Vagina (tissue), 2 donors: ENCODE measurements around the gene CDH13. TPM values are rescaled to one million over a fixed set of nuclear protein-coding genes. Genes with fewer than 3 reads are reported as not detected.

ENCODE experiments used
- DNase-seq, 2 donors: peaks; one replicate each; pipeline ENCODE4 v3.0.0-alpha.2; 2017; ENCODE audit errors: extremely low spot score in 2 of 2
- H3K27ac ChIP-seq: fragments of 200-600 bp; sonication (generic); one replicate; pipeline ENCODE4 v1.5.1; 2019
- H3K27me3 ChIP-seq: fragments of 200-600 bp; sonication (generic); one replicate; pipeline ENCODE4 v1.5.1; 2019
- H3K36me3 ChIP-seq, 2 donors: fragments of 200-600 bp; sonication (generic); one replicate each; pipeline ENCODE4 v1.5.1; 2017 to 2019
- H3K4me1 ChIP-seq: fragments of 200-600 bp; sonication (generic); one replicate; pipeline ENCODE4 v1.5.1; 2019
- H3K4me3 ChIP-seq, 2 donors: fragments of 200-600 bp; sonication (generic); 1 replicate in 1 of 2; 2 replicates in 1 of 2; pipeline ENCODE4 v1.5.1; 2016 to 2019
- H3K9me3 ChIP-seq: fragments of 200-600 bp; sonication (generic); one replicate; pipeline ENCODE4 v1.5.1; 2019
- POLR2A ChIP-seq, 2 donors: fragments of 450-650 bp; IDR thresholded peaks; one replicate each; pipeline ENCODE4 v1.6.1; 2017; ENCODE audit warnings: antibody characterized with exemption in 2 of 2, mild to moderate bottlenecking in 2 of 2, moderate library complexity in 2 of 2
- POLR2AphosphoS5 ChIP-seq, 2 donors: sonication (generic); formaldehyde crosslinking; IDR thresholded peaks; one replicate each; pipeline ENCODE4 v1.9.0; 2017; ENCODE audit warnings: antibody characterized with exemption in 2 of 2, mild to moderate bottlenecking in 2 of 2, low read depth in 1 of 2; ENCODE audit not compliant: insufficient read depth in 1 of 2
- intact Hi-C: fragments of 100-400 bp; cut with DNase I; formaldehyde crosslinking; loops from one replicate; pipeline ENCODE4 v1.15.1; 2023
- total RNA-seq: library from RNA; depleted of rRNA; stranded (reverse); fragments of >200 nt; gene quantifications from one replicate; pipeline ENCODE4 v1.2.3, GENCODE V29; 2016
- TF ChIP-seq, protein P1 (sequence below), 3 experiments: fragments of 450-650 bp in 2 of 3; fragments of 200-600 bp in 1 of 3; sonication (generic) in 1 of 3; IDR thresholded peaks; one replicate each; pipeline ENCODE4 v1.5.1; 2017 to 2019; ENCODE audit warnings: antibody characterized with exemption in 3 of 3, mild to moderate bottlenecking in 2 of 3, moderate library complexity in 2 of 3

CDH13 gene
- total RNA-seq, 1 donor from 2014 or later: 123 TPM

GRCh38 chr16:82585675-82586074 is 41.1 kb upstream of the CDH13 start:
- Histone ChIP-seq H3K27me3 (no peaks in the 10 kb centered on the region), H3K27ac (no peak overlapping the region), H3K9me3 (no peaks in the 10 kb centered on the region), H3K4me1 (no peaks in the 10 kb centered on the region), H3K4me3 (no peak overlapping the region), H3K36me3 (no peaks in the 10 kb centered on the region)
- TF ChIP-seq, protein P1, sequence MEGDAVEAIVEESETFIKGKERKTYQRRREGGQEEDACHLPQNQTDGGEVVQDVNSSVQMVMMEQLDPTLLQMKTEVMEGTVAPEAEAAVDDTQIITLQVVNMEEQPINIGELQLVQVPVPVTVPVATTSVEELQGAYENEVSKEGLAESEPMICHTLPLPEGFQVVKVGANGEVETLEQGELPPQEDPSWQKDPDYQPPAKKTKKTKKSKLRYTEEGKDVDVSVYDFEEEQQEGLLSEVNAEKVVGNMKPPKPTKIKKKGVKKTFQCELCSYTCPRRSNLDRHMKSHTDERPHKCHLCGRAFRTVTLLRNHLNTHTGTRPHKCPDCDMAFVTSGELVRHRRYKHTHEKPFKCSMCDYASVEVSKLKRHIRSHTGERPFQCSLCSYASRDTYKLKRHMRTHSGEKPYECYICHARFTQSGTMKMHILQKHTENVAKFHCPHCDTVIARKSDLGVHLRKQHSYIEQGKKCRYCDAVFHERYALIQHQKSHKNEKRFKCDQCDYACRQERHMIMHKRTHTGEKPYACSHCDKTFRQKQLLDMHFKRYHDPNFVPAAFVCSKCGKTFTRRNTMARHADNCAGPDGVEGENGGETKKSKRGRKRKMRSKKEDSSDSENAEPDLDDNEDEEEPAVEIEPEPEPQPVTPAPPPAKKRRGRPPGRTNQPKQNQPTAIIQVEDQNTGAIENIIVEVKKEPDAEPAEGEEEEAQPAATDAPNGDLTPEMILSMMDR (IDR thresholded peaks at IDR 0.05): no peak
- no peak for TF ChIP-seq POLR2AphosphoS5 (IDR thresholded peaks at IDR 0.05; ENCODE audit: insufficient read depth in 1 of 2, low read depth in 1 of 2)
- TF ChIP-seq POLR2A (IDR thresholded peaks at IDR 0.05): no peak
- no peak for DNase-seq
- intact Hi-C loops: no loop called here

- intact Hi-C loops: no loop called here
- no peak for TF ChIP-seq POLR2A (IDR thresholded peaks at IDR 0.05)
- Histone ChIP-seq H3K4me1 (no peaks in the 10 kb centered on the region), H3K9me3 (no peaks in the 10 kb centered on the region), H3K4me3 (no peak overlapping the region), H3K27me3 (no peaks in the 10 kb centered on the region), H3K27ac (no peak overlapping the region), H3K36me3 (no peaks in the 10 kb centered on the region)
- no peak for DNase-seq
Measured at GRCh38 chr16:82586130-82586529, 40.6 kb upstream of the CDH13 start.

DNA sequence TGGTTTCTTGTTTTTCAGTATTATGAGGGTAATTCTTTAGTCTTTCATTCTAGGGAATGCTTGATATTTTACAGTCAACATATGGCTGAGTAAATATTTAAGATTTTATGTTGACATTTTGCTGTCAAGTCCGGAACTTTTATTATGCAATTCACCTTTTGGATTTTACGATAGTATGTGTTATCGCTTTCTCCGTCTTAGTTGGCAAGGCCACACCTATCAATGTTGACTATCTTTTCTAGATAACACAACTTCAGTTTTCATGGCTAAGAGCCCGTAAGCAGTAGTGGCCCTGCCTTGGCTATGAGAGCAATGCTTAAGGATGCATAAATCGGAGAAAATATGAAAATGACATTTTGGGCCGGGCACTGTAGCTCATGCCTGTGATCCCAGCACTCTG is 39.5 kb upstream of the CDH13 start:
- Histone ChIP-seq H3K4me3 (no peak overlapping the region), H3K9me3 (no peaks in the 10 kb centered on the region), H3K36me3 (no peaks in the 10 kb centered on the region), H3K27ac (no peak overlapping the region), H3K4me1 (no peaks in the 10 kb centered on the region), H3K27me3 (no peaks in the 10 kb centered on the region)
- no peak for DNase-seq
- TF ChIP-seq POLR2A (IDR thresholded peaks at IDR 0.05) (no peak), POLR2AphosphoS5 (IDR thresholded peaks at IDR 0.05; ENCODE audit: insufficient read depth in 1 of 2, low read depth in 1 of 2) (no peak)
- TF ChIP-seq, protein P1 (IDR thresholded peaks at IDR 0.05): no peak
- intact Hi-C loops: no loop called here

GRCh38 chr16:82589407-82589806 is 37.4 kb upstream of the CDH13 start:
- TF ChIP-seq POLR2AphosphoS5 (IDR thresholded peaks at IDR 0.05; ENCODE audit: insufficient read depth in 1 of 2, low read depth in 1 of 2) (no peak), POLR2A (IDR thresholded peaks at IDR 0.05) (no peak)
- TF ChIP-seq, protein P1 (IDR thresholded peaks at IDR 0.05): no peak
- H3K4me3 ChIP-seq: no peak overlapping the region
- intact Hi-C loops: no loop called here

DNA sequence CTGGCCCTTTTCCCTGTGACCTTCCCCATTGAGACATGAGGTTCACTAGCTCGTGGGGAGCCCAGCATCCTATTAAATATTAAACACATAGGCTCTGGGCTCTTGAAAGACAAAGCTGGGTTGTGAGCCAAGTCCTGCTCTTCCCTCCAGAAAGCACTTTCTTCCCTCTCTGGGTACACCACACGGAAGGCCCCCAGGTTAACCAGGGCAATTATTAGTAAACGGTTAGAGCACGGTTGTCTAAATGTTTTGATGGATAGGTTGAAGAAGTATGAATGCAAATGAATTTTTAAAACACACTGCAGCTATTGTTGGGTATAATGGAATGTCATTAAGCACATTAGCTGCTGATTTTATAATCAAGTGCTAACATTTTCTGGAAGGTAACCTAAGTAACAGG is 32.7 kb upstream of the CDH13 start:
- no peaks in the 10 kb centered on the region for H3K27me3 ChIP-seq
- TF ChIP-seq, protein P1 (IDR thresholded peaks at IDR 0.05): no peak
- TF ChIP-seq POLR2AphosphoS5 (IDR thresholded peaks at IDR 0.05; ENCODE audit: insufficient read depth in 1 of 2, low read depth in 1 of 2) (no peak), POLR2A (IDR thresholded peaks at IDR 0.05) (no peak)
- H3K9me3 ChIP-seq: no peaks in the 10 kb centered on the region
- H3K36me3 ChIP-seq: no peaks in the 10 kb centered on the region
- no peak overlapping the region for H3K27ac ChIP-seq
- DNase-seq: no peak
- H3K4me1 ChIP-seq: no peaks in the 10 kb centered on the region
- intact Hi-C loops: no loop called here
- no peak overlapping the region for H3K4me3 ChIP-seq

More at GRCh38 chr16:82589407-82589806, 37.4 kb upstream of the CDH13 start:
- H3K27ac ChIP-seq: no peak overlapping the region
- H3K36me3 ChIP-seq: no peaks in the 10 kb centered on the region
- no peaks in the 10 kb centered on the region for H3K27me3 ChIP-seq
- no peak for DNase-seq
- no peaks in the 10 kb centered on the region for H3K9me3 ChIP-seq
- H3K4me1 ChIP-seq: no peaks in the 10 kb centered on the region

- intact Hi-C loops: no loop called here
- no peak overlapping the region for H3K4me3 ChIP-seq
- DNase-seq: no peak
- no peaks in the 10 kb centered on the region for H3K36me3 ChIP-seq
- no peaks in the 10 kb centered on the region for H3K27me3 ChIP-seq
- H3K27ac ChIP-seq: no peak overlapping the region
- H3K9me3 ChIP-seq: no peaks in the 10 kb centered on the region
- H3K4me1 ChIP-seq: no peaks in the 10 kb centered on the region
- TF ChIP-seq POLR2AphosphoS5 (IDR thresholded peaks at IDR 0.05; ENCODE audit: insufficient read depth in 1 of 2, low read depth in 1 of 2) (no peak), POLR2A (IDR thresholded peaks at IDR 0.05) (no peak)
- TF ChIP-seq, protein P1 (IDR thresholded peaks at IDR 0.05): no peak
Measured at GRCh38 chr16:82598771-82599170, 28.0 kb upstream of the CDH13 start.
